ENCODE measurements around the gene DNAH14. TPM values are rescaled to one million over a fixed set of nuclear protein-coding genes. Genes with fewer than 3 reads are reported as not detected.

Gene DNAH14
- total RNA-seq, 2 experiments from 2014 or later = not detected

DNA sequence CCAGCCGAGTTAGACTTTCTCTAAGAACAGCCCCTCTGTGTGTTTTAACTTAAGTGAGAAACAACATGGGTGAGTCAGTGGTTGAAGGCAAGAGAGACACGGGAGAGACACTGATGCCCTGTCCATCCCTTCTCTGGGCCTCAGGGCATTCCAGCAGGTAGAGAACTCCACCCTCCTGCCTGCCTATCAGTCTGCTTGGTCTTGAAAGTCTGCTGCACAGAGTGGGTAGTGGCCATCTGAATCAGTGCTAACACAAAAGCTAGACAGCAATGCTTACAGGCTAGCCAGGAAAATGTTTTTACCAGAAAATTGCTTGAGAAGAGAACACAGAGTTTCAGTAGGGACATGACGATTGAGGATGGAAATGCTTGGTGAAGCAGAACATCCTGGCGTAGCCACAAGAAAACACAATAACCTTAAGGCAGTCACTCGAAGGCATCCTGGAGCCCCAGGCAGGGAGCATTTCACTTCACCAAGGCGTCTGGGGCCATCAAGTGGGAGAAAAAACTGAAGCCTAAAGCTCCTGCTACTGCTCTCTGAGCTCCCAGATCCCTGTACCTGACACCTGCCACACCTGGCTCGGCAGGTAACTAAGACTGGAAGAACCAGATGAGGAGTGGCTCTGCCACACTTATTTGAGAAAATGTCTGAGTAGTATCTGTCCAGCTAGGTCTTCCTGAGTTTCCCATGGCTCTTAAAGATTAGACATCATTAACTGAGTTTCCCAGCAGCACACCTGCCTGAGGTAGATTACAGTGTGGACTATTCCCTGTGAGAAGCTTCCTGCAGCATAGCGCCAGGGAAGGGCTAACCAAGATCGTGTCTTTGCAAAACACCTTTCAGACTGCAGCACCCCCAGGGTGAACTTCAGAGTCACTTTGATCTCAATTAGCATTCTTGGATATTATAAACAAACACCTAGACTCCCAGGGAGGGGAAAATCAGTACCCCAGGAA, 516.4 kb downstream of the DNAH14 start:
- H3K27ac Mint-ChIP-seq = peak overlapping the region; percentile 94
- no peak for DNase-seq

GRCh38 chr1:225446595-225446960, 517.1 kb downstream of the DNAH14 start:
- no peaks in the 10 kb centered on the region for H3K9me3 Mint-ChIP-seq (ENCODE audit: insufficient read depth)
- ATAC-seq = no peak
- H3K36me3 Mint-ChIP-seq (ENCODE audit: low read depth) = no peaks in the 10 kb centered on the region
- no peak overlapping the region for H3K4me3 Mint-ChIP-seq
- H3K27me3 Mint-ChIP-seq (ENCODE audit: low read depth) = no peaks in the 10 kb centered on the region
- H3K4me1 Mint-ChIP-seq (ENCODE audit: low read depth) = peaks cover 67% of the 10 kb centered on the region
- CTCF ChIA-PET = interaction anchor here (1.3 to 7.8 kb wide), 4 partner anchors 14 to 28 kb away, joined by 5 to 139 read pairs (median 16); partner anchors contain the start of gene LBR
- no peak for DNase-seq
- POLR2A ChIA-PET = interaction anchor here (3.3 to 7.0 kb wide), 3 partner anchors 15 to 22 kb away, joined by 30 to 135 read pairs (median 104); partner anchors contain the start of gene LBR
- peak overlapping the region; percentile 94 for H3K27ac Mint-ChIP-seq

More for the DNA sequence above, 516.4 kb downstream of the DNAH14 start:
- Mint-ChIP-seq H3K4me3 (peak overlapping the region; percentile 57), H3K27me3 (ENCODE audit: low read depth) (no peaks in the 10 kb centered on the region), H3K4me1 (ENCODE audit: low read depth) (peaks cover 68% of the 10 kb centered on the region), H3K36me3 (ENCODE audit: low read depth) (no peaks in the 10 kb centered on the region), H3K9me3 (ENCODE audit: insufficient read depth) (no peaks in the 10 kb centered on the region)
- CTCF ChIA-PET = interaction anchor here (0.6 to 7.8 kb wide), 9 partner anchors 9 to 127 kb away, joined by 3 to 139 read pairs (median 10); partner anchors contain the start of gene LBR
- no peak for ATAC-seq
- POLR2A ChIA-PET = interaction anchor here (0.6 to 7.0 kb wide), 7 partner anchors 9 to 765 kb away, joined by 3 to 135 read pairs (median 15); partner anchors contain the start of genes LBR and SDE2

DNA sequence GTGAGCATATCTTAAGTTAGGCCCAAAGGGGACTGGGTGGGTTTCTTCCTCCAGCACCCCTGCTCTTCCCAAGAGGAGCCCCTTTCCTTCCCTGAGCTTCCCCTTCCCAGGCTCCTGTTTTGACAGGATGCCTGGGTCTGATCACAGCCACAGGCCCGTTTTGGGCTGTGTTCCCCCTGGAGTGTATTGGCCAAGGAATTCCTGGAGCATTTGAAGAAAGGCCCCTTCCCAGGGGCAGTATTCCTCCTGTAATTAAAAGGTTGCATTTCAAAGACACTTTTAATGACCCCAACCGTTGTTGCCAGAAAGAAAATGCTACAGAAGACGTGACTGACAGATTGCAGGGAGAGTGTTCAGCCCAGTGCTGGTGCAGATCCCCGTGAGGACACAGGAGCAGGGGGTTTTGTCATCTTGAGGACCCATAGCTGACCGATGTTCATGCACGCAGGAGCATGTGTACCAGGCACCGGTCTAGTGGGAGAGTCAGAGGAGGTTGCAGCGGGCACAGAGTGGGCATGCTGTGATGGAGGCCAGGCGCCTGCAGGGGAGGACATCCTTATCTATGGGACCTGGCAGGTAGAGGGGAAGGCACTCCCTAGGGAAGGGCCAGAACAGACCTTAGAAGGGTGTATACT, 517.6 kb downstream of the DNAH14 start:
- ChIA-PET POLR2A (interaction anchor here (4.3 to 7.0 kb wide), 2 partner anchors 14 to 22 kb away, joined by 30 to 135 read pairs; no protein-coding TSS in a partner anchor), CTCF (interaction anchor here (1.3 to 7.8 kb wide), 3 partner anchors 13 to 21 kb away, joined by 5 to 139 read pairs (median 12); partner anchors contain the start of gene LBR)
- peaks cover 62% of the 10 kb centered on the region for H3K4me1 Mint-ChIP-seq (ENCODE audit: low read depth)
- H3K36me3 Mint-ChIP-seq (ENCODE audit: low read depth) = no peaks in the 10 kb centered on the region
- H3K4me3 Mint-ChIP-seq = no peak overlapping the region
- ATAC-seq (no peak), DNase-seq (no peak)
- no peak overlapping the region for H3K27ac Mint-ChIP-seq
- no peaks in the 10 kb centered on the region for H3K9me3 Mint-ChIP-seq (ENCODE audit: insufficient read depth)
- H3K27me3 Mint-ChIP-seq (ENCODE audit: low read depth) = no peaks in the 10 kb centered on the region

DNA sequence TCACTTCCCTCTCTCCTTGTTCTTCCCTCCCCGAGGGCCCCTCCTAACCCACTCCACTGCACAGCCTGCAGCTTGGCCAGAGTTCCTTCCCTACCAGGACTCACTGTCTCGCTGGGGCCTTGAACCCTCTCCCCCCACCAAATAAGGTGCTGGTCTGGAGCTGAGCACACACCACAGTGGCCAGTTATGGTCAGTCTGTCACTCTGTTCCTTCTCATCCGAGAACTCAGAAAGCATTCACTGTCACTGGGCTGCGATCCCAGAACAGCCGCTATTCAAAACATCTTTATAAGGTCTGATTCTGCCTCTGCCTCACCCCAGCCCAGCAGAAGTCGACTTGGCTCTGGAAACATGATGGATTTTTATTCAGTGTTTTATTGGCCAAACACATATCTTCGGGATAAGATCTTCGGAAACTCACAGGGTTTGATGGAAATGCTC, 518.2 kb downstream of the DNAH14 start:
- Mint-ChIP-seq H3K27ac (no peak overlapping the region), H3K36me3 (ENCODE audit: low read depth) (no peaks in the 10 kb centered on the region), H3K27me3 (ENCODE audit: low read depth) (no peaks in the 10 kb centered on the region), H3K9me3 (ENCODE audit: insufficient read depth) (no peaks in the 10 kb centered on the region), H3K4me3 (no peak overlapping the region), H3K4me1 (ENCODE audit: low read depth) (peaks cover 57% of the 10 kb centered on the region)
- ChIA-PET POLR2A (interaction anchor here (0.6 kb wide), 1 partner anchor 20 kb away, joined by 3 read pairs; no protein-coding TSS in a partner anchor), CTCF (interaction anchor here (1.3 kb wide), 1 partner anchor 27 kb away, joined by 3 read pairs; no protein-coding TSS in a partner anchor)
- no peak for ATAC-seq
- DNase-seq = no peak

DNA sequence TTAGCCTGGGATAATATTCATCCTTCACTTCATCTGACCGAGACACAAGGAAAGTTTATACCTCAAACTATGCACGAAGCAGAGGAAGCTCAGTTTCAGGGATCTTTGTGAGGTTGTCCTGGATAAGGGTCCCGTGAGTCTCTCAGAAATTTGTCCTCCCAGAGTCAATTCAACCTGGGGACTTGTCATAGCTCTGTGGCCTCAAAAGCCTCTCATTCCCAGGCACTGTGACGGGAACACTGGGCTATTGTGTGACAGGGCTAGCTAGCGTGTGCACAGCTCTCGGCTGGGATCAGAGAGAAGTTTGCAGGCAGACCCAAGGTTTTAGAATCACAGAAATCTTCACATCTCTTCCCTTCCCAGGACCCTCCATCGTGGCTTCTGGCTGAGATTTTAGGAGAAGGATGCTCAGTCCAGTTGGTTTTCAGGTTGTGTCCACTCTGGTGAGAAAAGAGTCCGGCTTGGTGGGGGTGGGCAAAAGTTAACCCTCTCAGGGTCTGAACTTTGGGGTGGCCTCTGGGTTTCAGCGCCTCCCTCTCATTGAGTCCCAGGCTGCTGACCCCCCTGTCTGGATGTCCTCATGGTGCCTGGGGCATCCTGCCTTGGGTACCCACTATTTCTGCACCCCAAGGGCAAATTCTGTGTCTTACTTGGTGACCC, 518.8 kb downstream of the DNAH14 start:
- CTCF ChIA-PET = interaction anchor here (0.6 to 1.3 kb wide), 3 partner anchors 18 to 28 kb away, joined by 3 to 4 read pairs (median 3); no protein-coding TSS in a partner anchor
- Mint-ChIP-seq H3K27ac (no peak overlapping the region), H3K36me3 (ENCODE audit: low read depth) (no peaks in the 10 kb centered on the region), H3K4me3 (no peak overlapping the region), H3K4me1 (ENCODE audit: low read depth) (peaks cover 53% of the 10 kb centered on the region), H3K27me3 (ENCODE audit: low read depth) (no peaks in the 10 kb centered on the region), H3K9me3 (ENCODE audit: insufficient read depth) (no peaks in the 10 kb centered on the region)
- POLR2A ChIA-PET = interaction anchor here (0.6 to 3.6 kb wide), 2 partner anchors 19 to 20 kb away, joined by 3 to 17 read pairs; no protein-coding TSS in a partner anchor
- no peak for ATAC-seq
- DNase-seq = no peak

All from activated CD8-positive, alpha-beta T cell treated with anti-CD3 and anti-CD28 coated beads, Interleukin-2, amount 10 ng/mL, durations not matched to agents 7 days and 5 days (primary cell).